HG02970 (cell line): ENCODE results near the gene ATL2.

Experiments
- ATAC-seq: cut with Tn5 transposase; IDR thresholded peaks from one replicate; pipeline ENCODE4 v1.9.1; 2021; ENCODE audit warnings: mild to moderate bottlenecking, moderate library complexity, moderate number of reproducible peaks; ENCODE audit not compliant: unreplicated experiment, low FRiP score

The ATL2 gene

GRCh38 chr2:38256610-38257009, 120.5 kb downstream of the ATL2 start:
- no peak for ATAC-seq

GRCh38 chr2:38255211-38255610, 121.9 kb downstream of the ATL2 start:
- no peak for ATAC-seq

GRCh38 chr2:38254796-38255195, 122.3 kb downstream of the ATL2 start:
- ATAC-seq, result no peak

DNA sequence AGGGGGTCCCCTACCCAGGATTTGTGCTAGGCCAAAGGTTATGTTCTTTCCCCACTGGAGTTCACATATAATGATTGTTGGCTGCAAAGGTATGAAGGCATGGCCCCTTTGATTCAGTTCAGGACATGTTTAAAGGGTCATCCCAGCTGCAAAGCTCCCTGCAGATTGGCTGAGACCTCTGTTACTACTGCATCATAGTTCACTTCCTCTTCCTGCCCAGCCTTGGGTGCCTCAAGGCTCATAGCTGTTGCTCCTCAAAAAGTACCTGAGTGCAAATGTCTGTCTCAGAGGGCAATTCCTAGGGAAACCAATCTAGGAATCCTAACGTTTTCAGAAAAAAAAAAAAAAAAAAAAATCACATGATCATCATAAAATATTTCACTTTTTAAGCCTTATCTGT, 125.1 kb downstream of the ATL2 start:
- no peak for ATAC-seq

- ATAC-seq, result no peak
Observed at GRCh38 chr2:38248707-38249106, 128.4 kb downstream of the ATL2 start.

GRCh38 chr2:38248255-38248654, 128.8 kb downstream of the ATL2 start:
- ATAC-seq, result no peak

DNA sequence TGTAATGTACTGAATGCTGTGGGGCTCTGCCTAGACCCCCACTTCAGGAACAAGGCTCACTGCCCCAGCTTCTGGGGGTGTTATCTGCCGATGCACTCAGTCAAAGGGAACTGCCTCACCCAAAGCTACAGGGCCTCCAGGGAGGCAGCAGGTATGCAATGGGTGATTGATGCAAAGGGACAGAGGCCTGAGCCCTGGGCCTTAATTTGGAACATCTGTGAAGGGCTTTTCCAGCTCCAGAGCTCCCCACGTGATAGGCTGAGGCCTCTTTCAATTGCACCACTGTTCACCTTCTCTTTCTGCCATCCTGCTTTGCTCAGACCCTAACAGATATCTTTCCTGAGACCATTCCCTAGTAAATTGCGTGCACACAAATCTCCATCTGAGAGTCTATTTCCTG, 131.0 kb downstream of the ATL2 start:
- no peak for ATAC-seq

DNA sequence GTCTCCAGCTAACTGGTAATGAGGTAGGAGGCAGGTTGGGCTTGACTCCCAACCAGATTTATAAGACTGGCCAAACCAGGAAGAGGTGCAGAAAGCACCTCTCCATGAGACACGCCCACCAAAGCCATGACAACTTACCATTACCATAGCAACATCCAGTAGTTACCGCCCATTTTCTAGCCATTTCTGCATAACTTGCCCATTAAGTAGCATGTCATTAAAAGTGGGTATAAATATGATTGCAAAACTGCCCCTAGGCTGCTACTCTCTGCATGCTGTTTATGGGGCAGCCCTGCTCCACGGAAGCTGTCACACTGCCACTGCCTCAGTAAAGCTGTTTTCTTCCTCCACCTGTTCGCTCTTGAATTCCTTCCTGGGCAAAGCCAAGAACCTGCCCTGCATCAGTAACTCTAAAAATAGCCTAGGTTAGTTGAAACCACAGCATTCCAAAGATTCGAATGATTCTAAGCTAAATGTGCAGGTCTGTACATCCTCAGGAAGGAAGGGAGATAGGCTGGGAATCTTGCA, 131.9 kb downstream of the ATL2 start:
- no peak for ATAC-seq

DNA sequence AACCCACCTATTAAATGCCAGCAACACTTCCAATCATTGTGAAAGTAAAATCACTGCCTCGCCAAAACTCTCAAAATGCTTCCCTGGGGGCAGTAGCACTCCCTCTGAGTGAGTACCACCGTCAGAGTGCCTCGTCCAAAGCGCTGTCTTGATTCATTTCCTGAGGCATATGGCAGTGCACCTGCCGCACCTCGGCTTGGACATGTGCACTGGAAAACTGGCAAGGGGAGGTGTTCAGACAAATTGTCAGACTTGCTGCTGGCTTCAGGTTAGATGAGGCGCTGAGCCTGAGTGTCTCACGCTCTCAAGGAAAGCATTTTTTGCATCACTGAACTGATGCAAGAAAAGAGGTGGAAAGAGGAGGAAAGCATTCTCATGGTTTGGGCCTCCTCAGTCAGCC, 132.8 kb downstream of the ATL2 start:
- ATAC-seq, result no peak
